ENCODE results near the gene CAMKK2. TPM values are rescaled to one million over a fixed set of nuclear protein-coding genes. Genes with fewer than 3 reads are reported as not detected.

The CAMKK2 gene
- total and polyA plus RNA-seq, 7 donors: 4.4 to 12.3 (median 8.3) TPM

GRCh38 chr12:121198949-121199348 is 97.6 kb downstream of the CAMKK2 start:
- Histone ChIP-seq H3K9me3 (no peaks in the 10 kb centered on the region), H3K27ac (no peak overlapping the region), H3K36me3 (ENCODE audit: insufficient read depth in 1 of 2, low read depth in 1 of 2) (no peaks in the 10 kb centered on the region), H3K4me3 (no peak overlapping the region), H3K4me1 (no peaks in the 10 kb centered on the region), H3K27me3 (ENCODE audit: insufficient read depth in 3 of 3, low read length in 2 of 3) (no peaks in the 10 kb centered on the region)
- whole genome bisulfite sequencing, 3 donors: 62 to 77% (median 75%) methylated on average over 7 of the region's 7 CpGs
- ATAC-seq: no peak
- no peak for TF ChIP-seq CTCF (IDR thresholded peaks at IDR 0.05)
- no peak for DNase-seq
- intact Hi-C loops (cut with DNase I): no loop called here

- no peak overlapping the region for H3K27ac ChIP-seq
- WGBS, 3 donors: 74 to 77% (median 75%) methylated on average over 6 of the region's 6 CpGs
- ATAC-seq (no peak), DNase-seq (no peak)
- H3K27me3 ChIP-seq (ENCODE audit: insufficient read depth in 3 of 3, low read length in 2 of 3): peaks cover 0 to 2% (median 0%) of the 10 kb centered on the region in 3 donors
- intact Hi-C loops (cut with DNase I): no loop called here
- H3K4me1 ChIP-seq: no peaks in the 10 kb centered on the region
- TF ChIP-seq CTCF (IDR thresholded peaks at IDR 0.05): no peak
- H3K36me3 ChIP-seq (ENCODE audit: insufficient read depth in 1 of 2, low read depth in 1 of 2): no peaks in the 10 kb centered on the region
- H3K4me3 ChIP-seq: no peak overlapping the region
- H3K9me3 ChIP-seq: no peaks in the 10 kb centered on the region
Measured at GRCh38 chr12:121196902-121197301, 99.6 kb downstream of the CAMKK2 start.

- H3K27ac ChIP-seq: peak overlapping the region; percentile 3
Measured at GRCh38 chr12:121191151-121191550, 105.4 kb downstream of the CAMKK2 start.

GRCh38 chr12:121190523-121191031 is 105.9 kb downstream of the CAMKK2 start:
- H3K4me3 ChIP-seq: no peak overlapping the region
- no peaks in the 10 kb centered on the region for H3K4me1 ChIP-seq
- peak overlapping the region; percentile 3 for H3K27ac ChIP-seq
- ATAC-seq (peak in 1 of 4 donors; percentile 16), DNase-seq (no peak)
- no peaks in the 10 kb centered on the region for H3K36me3 ChIP-seq (ENCODE audit: insufficient read depth in 1 of 2, low read depth in 1 of 2)
- 22 to 50% (median 26%) methylated on average over 2 of the region's 2 CpGs for WGBS, 3 donors
- intact Hi-C loops (cut with DNase I): no loop called here
- TF ChIP-seq CTCF (IDR thresholded peaks at IDR 0.05): no peak
- H3K27me3 ChIP-seq (ENCODE audit: insufficient read depth in 3 of 3, low read length in 2 of 3): peaks cover 0 to 2% (median 0%) of the 10 kb centered on the region in 3 donors
- no peaks in the 10 kb centered on the region for H3K9me3 ChIP-seq

More at GRCh38 chr12:121191151-121191550, 105.4 kb downstream of the CAMKK2 start:
- no peaks in the 10 kb centered on the region for H3K36me3 ChIP-seq (ENCODE audit: insufficient read depth in 1 of 2, low read depth in 1 of 2)
- no peaks in the 10 kb centered on the region for H3K9me3 ChIP-seq
- DNase-seq (no peak), ATAC-seq (no peak)
- intact Hi-C loops (cut with DNase I): no loop called here
- H3K27me3 ChIP-seq (ENCODE audit: insufficient read depth in 3 of 3, low read length in 2 of 3): peaks cover 0 to 2% (median 0%) of the 10 kb centered on the region in 3 donors
- no peak overlapping the region for H3K4me3 ChIP-seq
- WGBS, 3 donors: 75 to 94% (median 90%) methylated on average over 3 of the region's 3 CpGs
- no peaks in the 10 kb centered on the region for H3K4me1 ChIP-seq
- TF ChIP-seq CTCF (IDR thresholded peaks at IDR 0.05): no peak

GRCh38 chr12:121189619-121190155 is 106.8 kb downstream of the CAMKK2 start:
- TF ChIP-seq CTCF (IDR thresholded peaks at IDR 0.05): no peak
- Histone ChIP-seq H3K4me3 (no peak overlapping the region), H3K9me3 (no peaks in the 10 kb centered on the region), H3K27ac (no peak overlapping the region), H3K4me1 (no peaks in the 10 kb centered on the region), H3K27me3 (ENCODE audit: insufficient read depth in 3 of 3, low read length in 2 of 3) (peaks cover 0 to 2% (median 0%) of the 10 kb centered on the region in 3 donors), H3K36me3 (ENCODE audit: insufficient read depth in 1 of 2, low read depth in 1 of 2) (no peaks in the 10 kb centered on the region)
- intact Hi-C loops (cut with DNase I): no loop called here
- ATAC-seq: no peak
- whole genome bisulfite sequencing, 3 donors: 80 to 83% (median 81%) methylated on average over 9 of the region's 9 CpGs
- DNase-seq: no peak

Measured in psoas muscle (tissue), 8 donors.